ENCODE results near the gene RHOT1.

Gene RHOT1

GRCh38 chr17:32235588-32235987 is 93.3 kb downstream of the RHOT1 start:
- TF ChIP-seq SIN3A (IDR thresholded peaks at IDR 0.05; ENCODE audit: borderline replicate concordance, insufficient read depth, low read length) (no peak), TAF1 (IDR thresholded peaks at IDR 0.05; ENCODE audit: borderline replicate concordance, insufficient read depth, low read length) (no peak)

DNA sequence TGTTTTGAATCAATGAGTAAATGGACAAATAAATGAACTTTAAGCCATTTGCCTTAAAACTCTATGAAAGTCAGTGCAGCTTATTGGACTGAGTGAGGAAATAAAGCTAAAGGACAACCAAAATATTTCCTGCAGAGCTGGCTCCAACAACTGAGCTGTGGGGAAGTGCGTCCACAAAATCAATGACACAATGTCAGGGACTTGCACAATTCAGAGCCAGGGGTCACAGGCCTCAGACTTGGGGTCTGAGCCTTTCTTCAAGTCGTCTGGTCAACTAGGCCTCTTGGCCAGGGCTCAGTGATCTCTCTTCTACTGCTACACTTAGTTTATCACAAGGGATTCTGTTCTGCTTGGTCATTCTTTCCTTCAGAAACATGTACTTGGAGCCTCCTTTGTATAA is 97.2 kb downstream of the RHOT1 start:
- TF ChIP-seq TAF1 (IDR thresholded peaks at IDR 0.05; ENCODE audit: borderline replicate concordance, insufficient read depth, low read length) (no peak), FOXP2 (optimal IDR thresholded peaks at IDR 0.05; ENCODE audit: borderline replicate concordance, extremely low read depth, extremely low read length, insufficient read depth) (no peak), POLR2AphosphoS5 (IDR thresholded peaks at IDR 0.05; ENCODE audit: low read depth, low read length) (no peak), SIN3A (IDR thresholded peaks at IDR 0.05; ENCODE audit: borderline replicate concordance, insufficient read depth, low read length) (no peak)
- TF ChIP-seq, protein P1, sequence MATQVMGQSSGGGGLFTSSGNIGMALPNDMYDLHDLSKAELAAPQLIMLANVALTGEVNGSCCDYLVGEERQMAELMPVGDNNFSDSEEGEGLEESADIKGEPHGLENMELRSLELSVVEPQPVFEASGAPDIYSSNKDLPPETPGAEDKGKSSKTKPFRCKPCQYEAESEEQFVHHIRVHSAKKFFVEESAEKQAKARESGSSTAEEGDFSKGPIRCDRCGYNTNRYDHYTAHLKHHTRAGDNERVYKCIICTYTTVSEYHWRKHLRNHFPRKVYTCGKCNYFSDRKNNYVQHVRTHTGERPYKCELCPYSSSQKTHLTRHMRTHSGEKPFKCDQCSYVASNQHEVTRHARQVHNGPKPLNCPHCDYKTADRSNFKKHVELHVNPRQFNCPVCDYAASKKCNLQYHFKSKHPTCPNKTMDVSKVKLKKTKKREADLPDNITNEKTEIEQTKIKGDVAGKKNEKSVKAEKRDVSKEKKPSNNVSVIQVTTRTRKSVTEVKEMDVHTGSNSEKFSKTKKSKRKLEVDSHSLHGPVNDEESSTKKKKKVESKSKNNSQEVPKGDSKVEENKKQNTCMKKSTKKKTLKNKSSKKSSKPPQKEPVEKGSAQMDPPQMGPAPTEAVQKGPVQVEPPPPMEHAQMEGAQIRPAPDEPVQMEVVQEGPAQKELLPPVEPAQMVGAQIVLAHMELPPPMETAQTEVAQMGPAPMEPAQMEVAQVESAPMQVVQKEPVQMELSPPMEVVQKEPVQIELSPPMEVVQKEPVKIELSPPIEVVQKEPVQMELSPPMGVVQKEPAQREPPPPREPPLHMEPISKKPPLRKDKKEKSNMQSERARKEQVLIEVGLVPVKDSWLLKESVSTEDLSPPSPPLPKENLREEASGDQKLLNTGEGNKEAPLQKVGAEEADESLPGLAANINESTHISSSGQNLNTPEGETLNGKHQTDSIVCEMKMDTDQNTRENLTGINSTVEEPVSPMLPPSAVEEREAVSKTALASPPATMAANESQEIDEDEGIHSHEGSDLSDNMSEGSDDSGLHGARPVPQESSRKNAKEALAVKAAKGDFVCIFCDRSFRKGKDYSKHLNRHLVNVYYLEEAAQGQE (IDR thresholded peaks at IDR 0.05; ENCODE audit: insufficient read depth in 1 of 2, low read depth in 2 of 2, low read length in 2 of 2), result no peak

- TF ChIP-seq SIN3A (IDR thresholded peaks at IDR 0.05; ENCODE audit: borderline replicate concordance, insufficient read depth, low read length), result no peak
- TF ChIP-seq, protein P1 (IDR thresholded peaks at IDR 0.05; ENCODE audit: insufficient read depth in 1 of 2, low read depth in 2 of 2, low read length in 2 of 2), result peak; percentile 83 to 91
These were observed 98.4 kb downstream of the RHOT1 start for GRCh38 chr17:32240750-32241149.

GRCh38 chr17:32241640-32242039 is 99.3 kb downstream of the RHOT1 start:
- TF ChIP-seq, protein P1 (IDR thresholded peaks at IDR 0.05; ENCODE audit: insufficient read depth in 1 of 2, low read depth in 2 of 2, low read length in 2 of 2), result no peak
- TF ChIP-seq TAF1 (IDR thresholded peaks at IDR 0.05; ENCODE audit: borderline replicate concordance, insufficient read depth, low read length) (no peak), FOXP2 (optimal IDR thresholded peaks at IDR 0.05; ENCODE audit: borderline replicate concordance, extremely low read depth, extremely low read length, insufficient read depth) (no peak), SIN3A (IDR thresholded peaks at IDR 0.05; ENCODE audit: borderline replicate concordance, insufficient read depth, low read length) (no peak), POLR2AphosphoS5 (IDR thresholded peaks at IDR 0.05; ENCODE audit: low read depth, low read length) (no peak)

- no peak for TF ChIP-seq FOXP2 (optimal IDR thresholded peaks at IDR 0.05; ENCODE audit: borderline replicate concordance, extremely low read depth, extremely low read length, insufficient read depth)
- TF ChIP-seq TAF1 (IDR thresholded peaks at IDR 0.05; ENCODE audit: borderline replicate concordance, insufficient read depth, low read length), result no peak
- TF ChIP-seq POLR2AphosphoS5 (IDR thresholded peaks at IDR 0.05; ENCODE audit: low read depth, low read length), result no peak
- TF ChIP-seq, protein P1 (IDR thresholded peaks at IDR 0.05; ENCODE audit: insufficient read depth in 1 of 2, low read depth in 2 of 2, low read length in 2 of 2), result no peak
- TF ChIP-seq SIN3A (IDR thresholded peaks at IDR 0.05; ENCODE audit: borderline replicate concordance, insufficient read depth, low read length), result no peak
These were observed 107.2 kb downstream of the RHOT1 start for GRCh38 chr17:32249475-32249874.

Measured in PFSK-1 (cell line).